Erythroblast (primary cell): Measurements from ENCODE around the gene MPIG6B.

ENCODE experiments used
- GATA1 ChIP-seq: IDR thresholded peaks from 2 replicates; pipeline ENCODE4 v1.6.1; 2011; ENCODE audit warnings: low read depth, mild to moderate bottlenecking, control low read depth, low read length, moderate library complexity
- POLR2A ChIP-seq: IDR thresholded peaks from 2 replicates; pipeline ENCODE4 v1.6.1; 2011; ENCODE audit warnings: mild to moderate bottlenecking, low read length

GRCh38 chr6:31732029-31732428 lies 8.9 kb downstream of the MPIG6B start:
- no peak for TF ChIP-seq POLR2A
- no peak for TF ChIP-seq GATA1
